Activated CD8-positive, alpha-beta T cell treated with anti-CD3 and anti-CD28 coated beads, Interleukin-2, amount 10 ng/mL, durations not matched to agents 7 days and 5 days (primary cell): ENCODE data around the gene SPSB1. TPM values are rescaled to one million over a fixed set of nuclear protein-coding genes. Genes with fewer than 3 reads are reported as not detected.

ENCODE experiments used
- ATAC-seq: fragments of 150-1000 bp; cut with Tn5 transposase; one replicate; pipeline ENCODE4 v1.10.0; 2021; ENCODE audit warnings: moderate library complexity
- CTCF ChIA-PET: fragments of 350-600 bp; sonication (Branson Sonifier 250); formaldehyde crosslinking; loops from one replicate; lab custom pipeline; 2021; ENCODE audit warnings: antibody characterized with exemption; lab: Charles Lee
- POLR2A ChIA-PET: fragments of 350-600 bp; sonication (Branson Sonifier 250); formaldehyde crosslinking; loops from one replicate; lab custom pipeline; 2021; ENCODE audit warnings: antibody characterized with exemption; lab: Charles Lee
- DNase-seq: peaks from one replicate; pipeline ENCODE4 v3.0.0-alpha.2; 2020
- H3K27ac Mint-ChIP-seq: one replicate; pipeline ENCODE4 v1.8.0; 2021; ENCODE audit warnings: mild to moderate bottlenecking, mixed read lengths
- H3K27me3 Mint-ChIP-seq: one replicate; pipeline ENCODE4 v1.8.0; 2021; ENCODE audit warnings: low read depth, mixed read lengths
- H3K36me3 Mint-ChIP-seq: one replicate; pipeline ENCODE4 v1.8.0; 2021; ENCODE audit warnings: low read depth, mixed read lengths
- H3K4me1 Mint-ChIP-seq: one replicate; pipeline ENCODE4 v1.8.0; 2021; ENCODE audit warnings: low read depth, mixed read lengths
- H3K4me3 Mint-ChIP-seq: one replicate; pipeline ENCODE4 v1.8.0; 2021; ENCODE audit warnings: mild to moderate bottlenecking, mixed read lengths
- H3K9me3 Mint-ChIP-seq: one replicate; pipeline ENCODE4 v1.8.0; 2022; ENCODE audit warnings: mixed read lengths; ENCODE audit not compliant: insufficient read depth
- total RNA-seq, 2 experiments: library from RNA; stranded (reverse); gene quantifications; one replicate each; pipeline ENCODE4 v1.2.3, GENCODE V29; 2021

Gene SPSB1
- total RNA-seq, 2 experiments from 2014 or later: 1.1 TPM

DNA sequence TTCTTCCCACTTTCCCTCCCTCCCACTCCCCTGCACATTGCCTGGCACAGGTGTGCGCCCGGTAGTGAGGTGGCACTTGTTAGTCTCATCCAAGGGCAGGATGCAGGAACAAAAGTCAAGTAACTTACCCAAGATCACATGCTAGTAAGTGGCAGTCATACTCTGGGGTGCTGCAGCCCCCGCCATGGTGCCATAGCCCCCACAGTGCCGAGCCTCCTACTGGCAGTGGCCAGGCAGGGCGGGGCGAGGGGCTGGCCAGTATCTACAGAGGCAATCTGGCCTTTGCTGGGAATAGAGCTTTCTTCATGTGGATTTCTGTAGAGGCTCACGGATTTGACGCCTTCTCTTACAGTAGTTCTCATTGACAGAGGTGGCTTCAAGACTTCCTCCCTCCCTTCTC is 31.2 kb upstream of the SPSB1 start:
- no peak overlapping the region for H3K4me3 Mint-ChIP-seq
- no peak for DNase-seq
- H3K9me3 Mint-ChIP-seq: peaks cover 6% of the 10 kb centered on the region
- CTCF ChIA-PET: interaction anchor here (1.0 to 1.5 kb wide), 2 partner anchors 65 to 194 kb away, joined by 3 to 4 read pairs; no protein-coding TSS in a partner anchor
- POLR2A ChIA-PET: no interaction called here
- H3K27me3 Mint-ChIP-seq: no peaks in the 10 kb centered on the region
- peaks cover 8% of the 10 kb centered on the region for H3K4me1 Mint-ChIP-seq
- peaks cover 12% of the 10 kb centered on the region for H3K36me3 Mint-ChIP-seq
- H3K27ac Mint-ChIP-seq: no peak overlapping the region
- no peak for ATAC-seq

DNA sequence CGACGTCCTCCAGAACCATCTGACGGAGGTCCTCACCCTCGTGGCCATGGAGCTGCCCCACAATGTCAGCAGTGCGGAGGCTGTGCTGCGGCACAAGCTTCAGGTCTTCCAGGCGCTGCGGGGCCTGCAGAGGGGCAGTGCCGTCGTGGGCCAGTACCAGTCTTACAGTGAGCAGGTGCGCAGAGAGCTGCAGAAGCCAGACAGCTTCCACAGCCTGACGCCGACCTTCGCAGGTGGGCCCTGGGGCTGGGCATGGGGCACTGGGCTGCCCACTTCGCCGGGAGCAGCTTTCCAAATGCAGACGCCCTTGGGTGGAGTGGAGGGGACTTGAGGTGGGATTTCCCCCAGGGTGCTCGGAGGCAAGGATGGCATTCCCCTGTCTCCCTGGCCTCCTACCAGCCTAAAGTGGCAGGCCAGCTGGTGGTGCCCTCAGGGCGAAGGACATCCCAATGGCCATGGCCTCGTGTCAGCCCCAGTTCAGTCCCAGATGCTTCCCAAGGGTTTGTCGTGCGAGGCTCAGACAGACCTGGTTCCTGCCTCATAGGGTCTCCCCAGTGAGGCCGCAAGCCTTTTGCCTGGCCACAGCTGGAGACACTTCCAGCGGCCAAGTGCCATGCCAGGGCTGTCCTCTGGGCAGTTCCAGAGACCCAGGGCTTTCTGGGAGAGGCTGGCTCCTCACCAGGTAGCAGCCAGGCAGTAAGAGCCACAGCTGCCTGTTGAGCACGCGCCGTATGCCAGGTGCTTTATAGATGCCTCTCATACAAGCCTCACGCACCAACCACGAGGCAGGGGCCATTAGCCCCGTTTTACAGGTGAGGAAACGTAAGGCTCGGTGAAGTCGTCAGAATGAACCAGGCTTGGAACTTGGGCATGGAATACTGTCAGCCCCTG is 30.4 kb upstream of the SPSB1 start:
- Mint-ChIP-seq H3K36me3 (peaks cover 12% of the 10 kb centered on the region), H3K27ac (no peak overlapping the region), H3K9me3 (peaks cover 6% of the 10 kb centered on the region), H3K27me3 (no peaks in the 10 kb centered on the region), H3K4me1 (peaks cover 16% of the 10 kb centered on the region), H3K4me3 (no peak overlapping the region)
- CTCF ChIA-PET: interaction anchor here (1.0 to 1.5 kb wide), 2 partner anchors 66 to 193 kb away, joined by 3 to 4 read pairs; no protein-coding TSS in a partner anchor
- no peak for ATAC-seq
- POLR2A ChIA-PET: no interaction called here
- no peak for DNase-seq

DNA sequence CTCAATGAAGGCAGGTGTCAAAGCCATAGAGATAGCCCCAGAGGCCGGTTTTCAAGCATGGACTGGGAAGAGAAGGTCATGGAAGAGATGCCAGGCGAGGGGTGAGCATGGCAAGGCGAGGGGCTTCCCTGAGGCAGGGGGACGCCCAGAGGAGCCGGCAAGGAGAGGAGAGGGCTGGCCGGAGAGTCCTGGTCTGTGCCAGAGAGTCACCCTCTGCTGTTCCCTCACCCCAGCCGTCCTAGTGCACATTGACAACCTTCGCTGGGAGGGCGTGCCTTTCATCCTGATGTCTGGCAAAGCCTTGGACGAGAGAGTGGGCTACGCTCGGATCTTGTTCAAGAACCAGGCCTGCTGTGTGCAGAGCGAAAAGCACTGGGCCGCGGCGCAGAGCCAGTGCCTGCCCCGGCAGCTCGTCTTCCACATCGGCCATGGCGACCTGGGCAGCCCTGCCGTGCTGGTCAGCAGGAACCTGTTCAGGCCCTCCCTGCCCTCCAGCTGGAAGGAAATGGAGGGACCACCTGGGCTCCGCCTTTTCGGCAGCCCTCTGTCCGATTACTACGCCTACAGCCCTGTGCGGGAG is 29.3 kb upstream of the SPSB1 start:
- CTCF ChIA-PET: no interaction called here
- no peaks in the 10 kb centered on the region for H3K27me3 Mint-ChIP-seq

DNA sequence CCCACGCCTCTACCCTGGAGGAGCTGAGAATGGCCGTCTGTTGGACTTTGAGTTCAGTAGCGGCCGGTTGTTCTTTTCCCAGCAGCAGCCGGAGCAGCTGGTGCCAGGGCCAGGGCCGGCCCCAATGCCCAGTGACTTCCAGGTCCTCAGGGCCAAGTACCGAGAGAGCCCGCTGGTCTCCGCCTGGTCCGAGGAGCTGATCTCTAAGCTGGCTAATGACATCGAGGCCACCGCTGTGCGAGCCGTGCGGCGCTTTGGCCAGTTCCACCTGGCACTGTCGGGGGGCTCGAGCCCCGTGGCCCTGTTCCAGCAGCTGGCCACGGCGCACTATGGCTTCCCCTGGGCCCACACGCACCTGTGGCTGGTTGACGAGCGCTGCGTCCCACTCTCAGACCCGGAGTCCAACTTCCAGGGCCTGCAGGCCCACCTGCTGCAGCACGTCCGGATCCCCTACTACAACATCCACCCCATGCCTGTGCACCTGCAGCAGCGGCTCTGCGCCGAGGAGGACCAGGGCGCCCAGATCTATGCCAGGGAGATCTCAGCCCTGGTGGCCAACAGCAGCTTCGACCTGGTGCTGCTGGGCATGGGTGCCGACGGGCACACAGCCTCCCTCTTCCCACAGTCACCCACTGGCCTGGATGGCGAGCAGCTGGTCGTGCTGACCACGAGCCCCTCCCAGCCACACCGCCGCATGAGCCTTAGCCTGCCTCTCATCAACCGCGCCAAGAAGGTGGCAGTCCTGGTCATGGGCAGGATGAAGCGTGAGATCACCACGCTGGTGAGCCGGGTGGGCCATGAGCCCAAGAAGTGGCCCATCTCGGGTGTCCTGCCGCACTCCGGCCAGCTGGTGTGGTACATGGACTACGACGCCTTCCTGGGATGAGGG is 28.5 kb upstream of the SPSB1 start:
- Mint-ChIP-seq H3K27me3 (no peaks in the 10 kb centered on the region), H3K27ac (no peak overlapping the region), H3K36me3 (peaks cover 9% of the 10 kb centered on the region), H3K4me1 (peaks cover 18% of the 10 kb centered on the region), H3K9me3 (peaks cover 6% of the 10 kb centered on the region), H3K4me3 (no peak overlapping the region)
- ATAC-seq (no peak), DNase-seq (no peak)
- POLR2A ChIA-PET: interaction anchor here (0.6 kb wide), 1 partner anchor 49 kb away, joined by 3 read pairs; no protein-coding TSS in a partner anchor
- CTCF ChIA-PET: interaction anchor here (1.1 to 1.9 kb wide), 3 partner anchors 20 to 226 kb away, joined by 3 to 8 read pairs (median 4); no protein-coding TSS in a partner anchor

More for the DNA sequence above, 29.3 kb upstream of the SPSB1 start:
- ATAC-seq (no peak), DNase-seq (no peak)
- no peak overlapping the region for H3K4me3 Mint-ChIP-seq
- POLR2A ChIA-PET: no interaction called here
- peaks cover 9% of the 10 kb centered on the region for H3K36me3 Mint-ChIP-seq
- no peak overlapping the region for H3K27ac Mint-ChIP-seq
- H3K4me1 Mint-ChIP-seq: peaks cover 18% of the 10 kb centered on the region
- peaks cover 6% of the 10 kb centered on the region for H3K9me3 Mint-ChIP-seq

DNA sequence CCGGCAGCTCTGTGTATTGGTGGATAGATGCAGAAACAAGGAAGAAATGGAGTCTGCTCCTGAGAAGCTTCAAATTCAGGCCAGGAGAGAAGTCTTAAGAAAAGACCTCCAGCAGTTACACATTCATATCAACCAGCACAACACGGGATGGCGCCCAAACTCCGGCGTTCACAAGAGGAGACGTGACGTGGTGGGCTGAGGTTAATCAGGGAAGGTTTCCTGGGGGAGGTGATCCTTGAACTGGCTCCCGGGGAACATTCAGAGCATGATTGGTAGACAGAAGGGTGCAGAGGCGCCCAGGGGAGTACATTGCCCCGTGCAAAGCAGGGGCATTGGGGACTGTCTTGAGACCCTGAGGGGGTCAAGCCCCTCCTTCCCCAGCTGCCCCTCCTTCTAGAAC is 27.7 kb upstream of the SPSB1 start:
- H3K27ac Mint-ChIP-seq: no peak overlapping the region
- peaks cover 2% of the 10 kb centered on the region for H3K9me3 Mint-ChIP-seq
- no peaks in the 10 kb centered on the region for H3K27me3 Mint-ChIP-seq
- no peak overlapping the region for H3K4me3 Mint-ChIP-seq
- no peak for ATAC-seq
- peaks cover 2% of the 10 kb centered on the region for H3K36me3 Mint-ChIP-seq
- POLR2A ChIA-PET: interaction anchor here (0.6 kb wide), 1 partner anchor 48 kb away, joined by 3 read pairs; no protein-coding TSS in a partner anchor
- CTCF ChIA-PET: interaction anchor here (1.1 to 3.2 kb wide), 4 partner anchors 21 to 226 kb away, joined by 3 to 40 read pairs (median 6); no protein-coding TSS in a partner anchor
- no peak for DNase-seq
- H3K4me1 Mint-ChIP-seq: peaks cover 18% of the 10 kb centered on the region

DNA sequence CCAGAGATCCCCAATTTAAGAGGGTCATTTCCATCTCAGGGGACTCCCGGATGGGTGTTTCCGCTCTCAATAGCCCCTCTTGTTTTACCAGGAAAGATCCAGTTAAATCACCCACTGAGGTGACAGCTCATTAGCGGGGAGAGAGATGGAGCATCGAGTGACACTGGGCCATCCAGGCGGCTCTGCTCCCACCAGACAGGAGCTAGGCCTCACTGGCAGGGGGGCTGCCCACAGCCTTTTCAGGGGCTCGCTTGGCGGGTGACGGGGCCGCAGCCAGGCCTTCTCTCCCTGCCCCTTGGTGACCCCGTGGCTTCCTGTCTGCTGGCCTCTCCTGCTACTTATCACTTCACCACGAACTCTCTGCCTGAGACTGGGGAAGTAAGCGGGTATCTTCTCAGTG is 26.7 kb upstream of the SPSB1 start:
- no peaks in the 10 kb centered on the region for H3K9me3 Mint-ChIP-seq
- ChIA-PET POLR2A (no interaction called here), CTCF (interaction anchor here (1.8 to 3.2 kb wide), 3 partner anchors 23 to 225 kb away, joined by 4 to 40 read pairs (median 8); no protein-coding TSS in a partner anchor)
- no peak overlapping the region for H3K4me3 Mint-ChIP-seq
- ATAC-seq (no peak), DNase-seq (no peak)
- peaks cover 18% of the 10 kb centered on the region for H3K4me1 Mint-ChIP-seq
- no peaks in the 10 kb centered on the region for H3K27me3 Mint-ChIP-seq
- no peak overlapping the region for H3K27ac Mint-ChIP-seq
- H3K36me3 Mint-ChIP-seq: no peaks in the 10 kb centered on the region

DNA sequence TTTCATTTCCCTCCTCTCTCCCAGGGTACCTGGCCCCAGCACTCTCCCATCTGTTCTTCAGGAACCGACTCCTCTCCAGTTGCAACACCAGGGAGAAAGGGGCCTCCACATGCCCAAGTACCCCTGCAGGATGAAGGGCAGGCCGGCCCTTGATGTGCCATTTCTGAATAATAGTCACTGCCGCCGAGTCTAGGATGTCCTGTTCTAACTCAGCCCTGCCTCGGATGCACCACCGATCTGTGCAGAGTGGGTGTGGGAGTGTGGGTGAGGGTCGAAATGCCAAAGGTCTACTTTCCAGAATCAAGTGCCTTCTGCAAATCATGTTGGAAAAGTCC is 25.4 kb upstream of the SPSB1 start:
- no peak overlapping the region for H3K27ac Mint-ChIP-seq
- ChIA-PET POLR2A (no interaction called here), CTCF (interaction anchor here (0.7 to 4.1 kb wide), 36 partner anchors 10 to 563 kb away, joined by 3 to 68 read pairs (median 4); no protein-coding TSS in a partner anchor)
- no peaks in the 10 kb centered on the region for H3K36me3 Mint-ChIP-seq
- no peak for DNase-seq
- H3K9me3 Mint-ChIP-seq: no peaks in the 10 kb centered on the region
- H3K4me1 Mint-ChIP-seq: peaks cover 18% of the 10 kb centered on the region
- no peaks in the 10 kb centered on the region for H3K27me3 Mint-ChIP-seq
- ATAC-seq: peak; percentile 24
- no peak overlapping the region for H3K4me3 Mint-ChIP-seq

DNA sequence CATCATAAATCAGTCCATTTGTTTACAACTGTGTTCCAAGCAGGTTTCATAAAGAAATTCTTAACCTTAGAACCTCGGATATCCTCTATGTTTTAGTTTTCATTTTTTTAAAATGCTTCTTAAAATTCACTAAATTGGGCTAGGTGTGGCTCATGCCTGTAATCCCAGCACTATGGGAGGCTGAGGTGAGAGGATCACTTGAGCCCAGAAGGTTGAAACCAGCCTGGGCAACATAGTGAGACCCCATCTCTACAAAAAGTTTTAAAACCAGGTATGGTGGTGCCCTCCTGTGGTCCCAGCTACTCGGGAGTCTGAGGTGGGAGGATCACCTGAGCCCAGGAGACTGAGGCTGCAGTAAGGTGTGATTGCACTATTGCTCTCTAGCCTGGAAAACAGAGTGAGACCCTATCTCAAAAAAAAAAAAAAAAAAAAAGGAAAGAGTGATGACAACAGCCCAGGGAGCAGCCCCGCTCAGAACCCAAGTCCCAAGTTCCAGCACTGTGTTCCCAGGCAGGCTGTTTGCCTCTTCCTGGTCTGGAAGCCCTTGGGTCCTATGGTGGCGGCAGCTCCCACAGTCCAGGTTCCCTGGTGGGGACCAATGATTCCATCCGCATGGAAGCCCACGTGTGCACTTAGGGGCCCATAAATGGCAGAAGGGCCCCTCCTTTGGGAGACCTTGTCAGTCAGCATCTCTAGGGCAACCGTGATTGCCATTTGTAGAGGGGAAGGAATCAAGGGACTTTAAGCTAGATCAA is 24.7 kb upstream of the SPSB1 start:
- Mint-ChIP-seq H3K27me3 (no peaks in the 10 kb centered on the region), H3K36me3 (no peaks in the 10 kb centered on the region), H3K4me3 (no peak overlapping the region), H3K27ac (no peak overlapping the region), H3K9me3 (no peaks in the 10 kb centered on the region), H3K4me1 (peaks cover 18% of the 10 kb centered on the region)
- DNase-seq (no peak), ATAC-seq (no peak)
- ChIA-PET POLR2A (no interaction called here), CTCF (interaction anchor here (0.7 to 4.1 kb wide), 13 partner anchors 9 to 322 kb away, joined by 3 to 68 read pairs (median 11); no protein-coding TSS in a partner anchor)

DNA sequence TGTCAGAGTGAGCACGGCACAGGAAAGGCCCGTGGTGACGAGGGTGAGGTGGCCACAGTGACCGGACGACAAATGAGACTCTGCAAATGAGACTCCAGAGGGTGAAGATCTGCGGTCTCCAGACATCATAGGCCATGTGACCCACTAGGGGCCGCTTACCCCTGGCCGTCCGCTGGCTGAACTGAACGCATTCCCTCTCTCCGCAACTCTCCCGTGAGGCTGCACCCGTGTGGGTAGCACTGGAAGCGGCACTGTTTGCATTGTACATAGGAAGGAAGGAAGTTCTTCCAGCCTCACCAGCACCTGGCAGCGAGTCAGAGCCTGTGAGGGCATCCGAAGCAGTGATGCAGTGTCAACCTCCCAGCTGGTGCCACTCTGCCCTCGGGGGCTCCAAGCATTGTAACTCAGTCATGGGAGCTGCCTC is 23.6 kb upstream of the SPSB1 start:
- DNase-seq (no peak), ATAC-seq (no peak)
- H3K4me3 Mint-ChIP-seq: no peak overlapping the region
- ChIA-PET CTCF (interaction anchor here (1.1 to 4.1 kb wide), 7 partner anchors 12 to 227 kb away, joined by 5 to 68 read pairs (median 15); no protein-coding TSS in a partner anchor), POLR2A (no interaction called here)
- no peaks in the 10 kb centered on the region for H3K9me3 Mint-ChIP-seq
- no peaks in the 10 kb centered on the region for H3K36me3 Mint-ChIP-seq
- H3K27me3 Mint-ChIP-seq: no peaks in the 10 kb centered on the region
- H3K4me1 Mint-ChIP-seq: peaks cover 18% of the 10 kb centered on the region
- no peak overlapping the region for H3K27ac Mint-ChIP-seq

DNA sequence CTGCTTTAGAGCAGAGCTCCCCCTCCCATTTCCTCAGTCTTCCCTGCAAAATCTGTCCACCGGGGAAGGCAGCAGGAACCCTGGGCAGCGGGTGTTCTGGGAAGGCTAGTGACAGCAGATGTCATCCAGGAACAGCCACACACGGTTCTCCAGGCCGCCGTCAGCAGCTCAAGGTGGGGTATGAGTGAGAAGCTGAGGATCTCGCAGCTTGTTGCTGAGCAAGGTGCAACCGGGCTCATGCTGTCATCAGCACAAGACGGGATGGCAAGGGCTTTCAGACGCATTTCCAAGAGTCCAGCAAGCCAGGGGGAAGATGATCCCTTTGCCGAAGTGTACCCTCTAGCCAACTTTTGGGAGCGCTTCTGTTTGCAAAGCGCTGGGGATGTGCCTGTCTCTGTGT is 23.0 kb upstream of the SPSB1 start:
- no peak overlapping the region for H3K4me3 Mint-ChIP-seq
- no peaks in the 10 kb centered on the region for H3K9me3 Mint-ChIP-seq
- ATAC-seq (no peak), DNase-seq (no peak)
- H3K27me3 Mint-ChIP-seq: no peaks in the 10 kb centered on the region
- no peaks in the 10 kb centered on the region for H3K36me3 Mint-ChIP-seq
- H3K27ac Mint-ChIP-seq: no peak overlapping the region
- CTCF ChIA-PET: interaction anchor here (1.8 to 4.1 kb wide), 5 partner anchors 12 to 226 kb away, joined by 6 to 68 read pairs (median 28); no protein-coding TSS in a partner anchor
- POLR2A ChIA-PET: no interaction called here
- H3K4me1 Mint-ChIP-seq: peaks cover 18% of the 10 kb centered on the region
